ENCODE results near the gene SPATC1L. TPM values are rescaled to one million over a fixed set of nuclear protein-coding genes. Genes with fewer than 3 reads are reported as not detected.

Gene SPATC1L
- total RNA-seq, 1 experiment from 2014 or later, result 36.0 TPM

- no peak overlapping the region for H3K56ac ChIP-seq (ENCODE audit: insufficient read length, low read depth, low read length)
- no peak overlapping the region for H3K4me2 ChIP-seq (ENCODE audit: insufficient read depth, insufficient read length, low read length)
- H3K14ac ChIP-seq (ENCODE audit: insufficient read depth, low read length), result no peak overlapping the region
- H2BK20ac ChIP-seq (ENCODE audit: low read depth, low read length, poor library complexity, severe bottlenecking), result no peak overlapping the region
- Mint-ChIP-seq H3K27ac (0 out of 7 replicates have a peak overlapping the region, but pooled peaks of 1 of the 3 experiments have one; percentile 59), H3K36me3 (ENCODE audit: insufficient read depth in 1 of 3, low read depth in 3 of 3) (peaks cover 39 to 66% (median 58%) of the 10 kb centered on the region in 3 experiments; a peak in 6 of 7 replicates), H3K4me1 (peaks cover 1 to 4% of the 10 kb centered on the region in 2 experiments; a peak in 3 of 4 replicates), H3K27me3 (ENCODE audit: low read depth) (no peaks in the 10 kb centered on the region), H3K4me3 (no peak overlapping the region), H3K9me3 (no peaks in the 10 kb centered on the region)
- no peak overlapping the region for H4K8ac ChIP-seq (replicated peaks; ENCODE audit: insufficient read length, low read depth, low read length)
- no peaks in the 10 kb centered on the region for H3K79me1 ChIP-seq (ENCODE audit: insufficient read depth, low read depth, low read length, poor library complexity, severe bottlenecking)
- H2AK5ac ChIP-seq (ENCODE audit: insufficient read length, low read length), result no peak overlapping the region
- H3K9ac ChIP-seq (ENCODE audit: extremely low read depth, insufficient read length, low read length), result no peak overlapping the region
- no peaks in the 10 kb centered on the region for H3K79me2 ChIP-seq (ENCODE audit: insufficient read depth, low read length)
- no peak overlapping the region for H4K91ac ChIP-seq (ENCODE audit: insufficient read length, low read depth, low read length)
- H3K4ac ChIP-seq (ENCODE audit: low read depth, low read length), result no peak overlapping the region
- H4K5ac ChIP-seq (ENCODE audit: insufficient read length, low read depth, low read length), result no peak overlapping the region
- no peak overlapping the region for H3K27ac ChIP-seq (ENCODE audit: insufficient read length, low read depth, low read length)
- no peak overlapping the region for H3T11ph ChIP-seq (ENCODE audit: low read length)
- no peaks in the 10 kb centered on the region for H3K23me2 ChIP-seq (ENCODE audit: insufficient read length, low read depth, low read length, poor library complexity, severe bottlenecking)
- WGBS (ENCODE audit: extremely low coverage, insufficient read length, low lambda C conversion rate), result no CpG with 5 or more reads among the region's 10 CpGs
- H3K23ac ChIP-seq (ENCODE audit: insufficient read length, low read depth, low read length), result no peak overlapping the region
- no peaks in the 10 kb centered on the region for H3K4me1 ChIP-seq (ENCODE audit: insufficient read depth, low read length)
- H2BK15ac ChIP-seq (ENCODE audit: low read depth, low read length), result no peak overlapping the region
- no peak overlapping the region for H2BK12ac ChIP-seq (ENCODE audit: insufficient read length, low read depth, low read length)
- H4K20me1 ChIP-seq (ENCODE audit: control insufficient read depth, insufficient read depth, insufficient read length), result no peaks in the 10 kb centered on the region
- no peak overlapping the region for H2BK120ac ChIP-seq (ENCODE audit: low read depth, low read length, poor library complexity, severe bottlenecking)
- no peaks in the 10 kb centered on the region for H3K9me3 ChIP-seq (ENCODE audit: control insufficient read depth, low read depth, low read length)
- H3K27me3 ChIP-seq (ENCODE audit: insufficient read depth, low read length), result no peaks in the 10 kb centered on the region
- H3K18ac ChIP-seq (ENCODE audit: insufficient read length, low read depth, low read length), result no peak overlapping the region
- H2AFZ ChIP-seq (ENCODE audit: low read length), result no peak overlapping the region
- no peak overlapping the region for H2BK5ac ChIP-seq (ENCODE audit: insufficient read length, low read length)
- no peak for TF ChIP-seq CTCF (conservative IDR thresholded peaks at IDR 0.05)
- no peak for DNase-seq
Observed at GRCh38 chr21:46193829-46194373, 9.6 kb upstream of the SPATC1L start.

Measured in H9 (cell line).